OCI-LY7 (cell line): Measurements from ENCODE around the gene TDRD12. TPM values are rescaled to one million over a fixed set of nuclear protein-coding genes. Genes with fewer than 3 reads are reported as not detected.

Experiments used
- BruUV-seq: library from RNA; stranded (reverse); fragments of 400-500 nt; replicated peaks from 2 replicates; lab custom pipeline; 2021; lab: Mats Ljungman, UMichigan
- CTCF ChIA-PET: fragments of 300-600 bp; sonication (Branson Sonifier 250); formaldehyde crosslinking; loops from one replicate; lab custom pipeline; 2022; ENCODE audit warnings: antibody characterized with exemption; ENCODE audit not compliant: unreplicated experiment; lab: Charles Lee
- POLR2A ChIA-PET: fragments of 300-600 bp; sonication (Branson Sonifier 250); formaldehyde crosslinking; loops from one replicate; lab custom pipeline; 2022; ENCODE audit warnings: antibody characterized with exemption; lab: Charles Lee
- DNase-seq: peaks from one replicate; pipeline ENCODE4 v3.0.0-alpha.2; 2015; ENCODE audit warnings: low spot score
- H2AFZ ChIP-seq: fragments of 200-600 bp; sonication (generic), shearing (Covaris generic); 2 replicates; pipeline ENCODE4 v1.6.1; 2014; ENCODE audit warnings: mild to moderate bottlenecking, antibody characterized with exemption, low read length, moderate library complexity
- H3K27ac ChIP-seq: fragments of 200-600 bp; sonication (generic); 2 replicates; pipeline ENCODE4 v1.5.1; 2014; ENCODE audit warnings: mixed run types, low read depth, mild to moderate bottlenecking, moderate library complexity, low read length, inconsistent platforms; ENCODE audit not compliant: poor library complexity, severe bottlenecking
- H3K36me3 ChIP-seq: fragments of 200-600 bp; sonication (generic); 2 replicates; pipeline ENCODE4 v1.6.1; 2014; ENCODE audit warnings: mild to moderate bottlenecking, antibody characterized with exemption, low read length, moderate library complexity, mixed read lengths; ENCODE audit not compliant: insufficient read depth
- H3K4me1 ChIP-seq: fragments of 200-600 bp; sonication (generic); 2 replicates; pipeline ENCODE4 v1.5.1; 2014; ENCODE audit warnings: mild to moderate bottlenecking, low read length; ENCODE audit not compliant: insufficient read depth, poor library complexity, severe bottlenecking
- H3K4me2 ChIP-seq: fragments of 200-600 bp; sonication (generic); 2 replicates; pipeline ENCODE4 v1.6.1; 2014; ENCODE audit warnings: mild to moderate bottlenecking, low read length
- H3K4me3 ChIP-seq: fragments of 200-600 bp; sonication (generic); 2 replicates; pipeline ENCODE4 v1.5.1; 2014; ENCODE audit warnings: mild to moderate bottlenecking, low read depth, low read length; ENCODE audit not compliant: poor library complexity, severe bottlenecking
- H3K79me2 ChIP-seq: fragments of 200-600 bp; sonication (generic); 2 replicates; pipeline ENCODE4 v1.6.1; 2016; ENCODE audit warnings: low read depth, mild to moderate bottlenecking, low read length, moderate library complexity, mixed read lengths; ENCODE audit not compliant: insufficient read depth
- H3K9me2 ChIP-seq: fragments of 200-600 bp; sonication (generic); 2 replicates; pipeline ENCODE4 v1.6.1; 2016; ENCODE audit warnings: mild to moderate bottlenecking, low read length, mixed read lengths; ENCODE audit not compliant: insufficient read depth
- H3K9me3 ChIP-seq: fragments of 200-600 bp; sonication (generic); 2 replicates; pipeline ENCODE4 v1.6.1; 2014; ENCODE audit warnings: mild to moderate bottlenecking, mixed run types, low read length, mixed read lengths
- H4K20me1 ChIP-seq: fragments of 200-600 bp; sonication (generic); 2 replicates; pipeline ENCODE4 v1.6.1; 2014; ENCODE audit warnings: mild to moderate bottlenecking, antibody characterized with exemption, low read length, moderate library complexity, mixed read lengths; ENCODE audit not compliant: insufficient read depth
- EZH2phosphoT487 ChIP-seq: fragments of 200-600 bp; sonication (generic); IDR thresholded peaks from 2 replicates; pipeline ENCODE4 v1.6.1; 2018; ENCODE audit warnings: low read depth, borderline replicate concordance, mild to moderate bottlenecking, mixed run types, antibody characterized with exemption, low read length, moderate library complexity, mixed read lengths
- intact Hi-C: fragments of 100-400 bp; cut with micrococcal nuclease; formaldehyde crosslinking; loops from one replicate; pipeline ENCODE4 v1.10.0; 2022; ENCODE audit not compliant: unreplicated experiment
- total RNA-seq, 2 experiments: library from RNA; depleted of rRNA in 1 of 2; stranded (reverse); fragments of >200 nt in 1 of 2; shearing (Covaris generic) in 1 of 2; gene quantifications; 2 replicates each; pipeline ENCODE4 v1.2.3, GENCODE V29; 2014 to 2022
- TF ChIP-seq, protein P1 (sequence below): fragments of 200-600 bp; sonication (generic); conservative IDR thresholded peaks from 2 replicates; pipeline ENCODE4 v1.5.1; 2014; ENCODE audit warnings: mild to moderate bottlenecking, antibody characterized with exemption, low read length, moderate library complexity, mixed read lengths

TDRD12 gene
- total RNA-seq, 2 experiments from 2014 or later, result not detected

DNA sequence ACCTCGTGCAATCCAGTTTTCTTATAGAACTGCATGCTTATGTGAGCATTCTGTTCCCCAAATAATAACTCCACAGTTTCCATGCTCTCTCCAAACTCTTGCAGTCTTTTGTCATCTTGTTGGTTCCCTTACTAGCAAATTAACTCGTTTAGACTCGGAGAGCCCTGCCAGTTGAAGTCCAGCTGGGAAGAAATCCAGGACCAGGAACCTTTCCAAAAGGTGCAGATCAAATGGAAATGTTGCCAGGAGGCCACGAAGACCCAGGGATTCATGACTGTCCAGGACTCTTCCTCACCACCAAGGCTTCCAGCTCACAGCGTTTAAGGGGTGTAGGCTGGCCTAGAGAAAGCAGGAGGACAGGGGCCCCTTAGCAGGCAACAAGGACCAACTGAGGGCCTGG lies 2.1 kb upstream of the TDRD12 start:
- no peaks in the 10 kb centered on the region for H3K9me3 ChIP-seq
- no peaks in the 10 kb centered on the region for H4K20me1 ChIP-seq
- no peak overlapping the region for H2AFZ ChIP-seq
- DNase-seq, result no peak
- H3K4me1 ChIP-seq, result no peaks in the 10 kb centered on the region
- CTCF ChIA-PET, result no interaction called here
- no TSS peak for BruUV-seq
- H3K4me3 ChIP-seq, result no peak overlapping the region
- H3K27ac ChIP-seq, result no peak overlapping the region
- no peak overlapping the region for H3K4me2 ChIP-seq
- TF ChIP-seq EZH2phosphoT487, result no peak
- TF ChIP-seq, protein P1, sequence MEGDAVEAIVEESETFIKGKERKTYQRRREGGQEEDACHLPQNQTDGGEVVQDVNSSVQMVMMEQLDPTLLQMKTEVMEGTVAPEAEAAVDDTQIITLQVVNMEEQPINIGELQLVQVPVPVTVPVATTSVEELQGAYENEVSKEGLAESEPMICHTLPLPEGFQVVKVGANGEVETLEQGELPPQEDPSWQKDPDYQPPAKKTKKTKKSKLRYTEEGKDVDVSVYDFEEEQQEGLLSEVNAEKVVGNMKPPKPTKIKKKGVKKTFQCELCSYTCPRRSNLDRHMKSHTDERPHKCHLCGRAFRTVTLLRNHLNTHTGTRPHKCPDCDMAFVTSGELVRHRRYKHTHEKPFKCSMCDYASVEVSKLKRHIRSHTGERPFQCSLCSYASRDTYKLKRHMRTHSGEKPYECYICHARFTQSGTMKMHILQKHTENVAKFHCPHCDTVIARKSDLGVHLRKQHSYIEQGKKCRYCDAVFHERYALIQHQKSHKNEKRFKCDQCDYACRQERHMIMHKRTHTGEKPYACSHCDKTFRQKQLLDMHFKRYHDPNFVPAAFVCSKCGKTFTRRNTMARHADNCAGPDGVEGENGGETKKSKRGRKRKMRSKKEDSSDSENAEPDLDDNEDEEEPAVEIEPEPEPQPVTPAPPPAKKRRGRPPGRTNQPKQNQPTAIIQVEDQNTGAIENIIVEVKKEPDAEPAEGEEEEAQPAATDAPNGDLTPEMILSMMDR, result no peak
- no peaks in the 10 kb centered on the region for H3K36me3 ChIP-seq
- no peaks in the 10 kb centered on the region for H3K9me2 ChIP-seq
- intact Hi-C loops, result no loop called here
- POLR2A ChIA-PET, result no interaction called here
- no peaks in the 10 kb centered on the region for H3K79me2 ChIP-seq

- H3K36me3 ChIP-seq, result no peaks in the 10 kb centered on the region
- H3K4me1 ChIP-seq, result no peaks in the 10 kb centered on the region
- ChIA-PET POLR2A (no interaction called here), CTCF (no interaction called here)
- H2AFZ ChIP-seq, result no peak overlapping the region
- H4K20me1 ChIP-seq, result no peaks in the 10 kb centered on the region
- H3K79me2 ChIP-seq, result no peaks in the 10 kb centered on the region
- H3K9me2 ChIP-seq, result no peaks in the 10 kb centered on the region
- H3K9me3 ChIP-seq, result no peaks in the 10 kb centered on the region
- TF ChIP-seq, protein P1, result no peak
- H3K27ac ChIP-seq, result no peak overlapping the region
- BruUV-seq, result no TSS peak
- no peak overlapping the region for H3K4me2 ChIP-seq
- no peak overlapping the region for H3K4me3 ChIP-seq
- intact Hi-C loops, result no loop called here
- DNase-seq, result no peak
Measured at GRCh38 chr19:32718286-32718685, 1.3 kb upstream of the TDRD12 start.

- TF ChIP-seq, protein P1, result no peak
- TF ChIP-seq EZH2phosphoT487, result no peak
- POLR2A ChIA-PET, result no interaction called here
- CTCF ChIA-PET, result no interaction called here
Measured at GRCh38 chr19:32720216-32720935, 809 bp downstream of the TDRD12 start.

More at GRCh38 chr19:32720216-32720935, 809 bp downstream of the TDRD12 start:
- Histone ChIP-seq H3K4me1 (no peaks in the 10 kb centered on the region), H3K9me2 (no peaks in the 10 kb centered on the region), H3K4me2 (no peak overlapping the region), H3K4me3 (no peak overlapping the region), H3K79me2 (no peaks in the 10 kb centered on the region), H4K20me1 (no peaks in the 10 kb centered on the region), H3K9me3 (no peaks in the 10 kb centered on the region), H3K36me3 (no peaks in the 10 kb centered on the region), H2AFZ (no peak overlapping the region), H3K27ac (no peak overlapping the region)
- BruUV-seq, result no TSS peak
- intact Hi-C loops, result no loop called here
- no peak for DNase-seq
